Measurements from ENCODE around the gene PICK1.
A peak's percentile ranks its signal among the peaks of the same experiment; 100 is the strongest.

The PICK1 gene

GRCh38 chr22:38033522-38034277 lies 23.5 kb upstream of the PICK1 start:
- H3K79me2 ChIP-seq (ENCODE audit: control insufficient read depth, insufficient read depth, low read length, poor library complexity) = peaks cover 3% of the 10 kb centered on the region
- H3K4me1 ChIP-seq (ENCODE audit: control insufficient read depth in 1 of 2, insufficient read depth in 2 of 2, low read length in 2 of 2) = peaks cover 22 to 27% of the 10 kb centered on the region in 2 experiments
- H3K36me3 ChIP-seq (ENCODE audit: control insufficient read depth in 1 of 2, insufficient read depth in 2 of 2, low read length in 2 of 2) = no peaks in the 10 kb centered on the region
- H4K91ac ChIP-seq (ENCODE audit: low read depth, low read length) = peak overlapping the region; percentile 59
- peak overlapping the region; percentile 24 for H2AFZ ChIP-seq (ENCODE audit: insufficient read depth, low read length, poor library complexity)
- H4K8ac ChIP-seq (ENCODE audit: low read depth, low read length) = peak overlapping the region; percentile 65
- H3K9ac ChIP-seq (ENCODE audit: low read length) = no peak overlapping the region
- no peaks in the 10 kb centered on the region for H3K27me3 ChIP-seq (ENCODE audit: insufficient read depth, low read length)
- peak overlapping the region; percentile 45 for H2BK120ac ChIP-seq (ENCODE audit: insufficient read depth, low read length, poor library complexity)
- peak overlapping the region; percentile 60 for H3K18ac ChIP-seq (ENCODE audit: low read length)
- H2AK5ac ChIP-seq (ENCODE audit: low read length) = peak overlapping the region; percentile 85
- H3K79me1 ChIP-seq (ENCODE audit: low read length) = peaks cover 14% of the 10 kb centered on the region
- H4K12ac ChIP-seq (ENCODE audit: low read depth, low read length) = peak overlapping the region; percentile 4
- H3K4ac ChIP-seq (ENCODE audit: low read depth, low read length) = peak overlapping the region; percentile 23
- H2BK12ac ChIP-seq (ENCODE audit: low read length) = peak overlapping the region; percentile 54
- H3K4me2 ChIP-seq (ENCODE audit: low read length) = no peak overlapping the region
- no peaks in the 10 kb centered on the region for H3K9me3 ChIP-seq (ENCODE audit: insufficient read depth, low read depth, low read length)
- no CpG with 5 or more reads among the region's 27 CpGs for WGBS (ENCODE audit: extremely low coverage, insufficient coverage, insufficient read length)
- H3K23ac ChIP-seq (ENCODE audit: low read length) = no peak overlapping the region
- no peak for DNase-seq
- peak overlapping the region; percentile 60 for H3K27ac ChIP-seq (ENCODE audit: low read depth, low read length)
- H3K4me3 ChIP-seq (ENCODE audit: low read depth, low read length) = no peak overlapping the region
- peak overlapping the region; percentile 62 for H3K14ac ChIP-seq (ENCODE audit: low read length)
- H2BK5ac ChIP-seq (ENCODE audit: low read depth, low read length, poor library complexity) = peak overlapping the region; percentile 37

- H3K36me3 ChIP-seq (ENCODE audit: control insufficient read depth in 1 of 2, insufficient read depth in 2 of 2, low read length in 2 of 2) = no peaks in the 10 kb centered on the region
- H3K4ac ChIP-seq (ENCODE audit: low read depth, low read length) = peak overlapping the region; percentile 18
- no peak overlapping the region for H3K9ac ChIP-seq (ENCODE audit: low read length)
- no peak overlapping the region for H3K4me3 ChIP-seq (ENCODE audit: low read depth, low read length)
- peak overlapping the region; percentile 4 for H4K12ac ChIP-seq (ENCODE audit: low read depth, low read length)
- peak; percentile 23 to 57 for DNase-seq
- H4K8ac ChIP-seq (ENCODE audit: low read depth, low read length) = peak overlapping the region; percentile 65
- peak overlapping the region; percentile 37 for H2BK5ac ChIP-seq (ENCODE audit: low read depth, low read length, poor library complexity)
- H3K9me3 ChIP-seq (ENCODE audit: insufficient read depth, low read depth, low read length) = no peaks in the 10 kb centered on the region
- peak overlapping the region; percentile 25 for H2AK5ac ChIP-seq (ENCODE audit: low read length)
- peak overlapping the region; percentile 60 for H3K18ac ChIP-seq (ENCODE audit: low read length)
- H3K14ac ChIP-seq (ENCODE audit: low read length) = peak overlapping the region; percentile 62
- no peak overlapping the region for H3K23ac ChIP-seq (ENCODE audit: low read length)
- peak overlapping the region; percentile 60 for H3K27ac ChIP-seq (ENCODE audit: low read depth, low read length)
- peak overlapping the region; percentile 11 for H3K4me2 ChIP-seq (ENCODE audit: low read length)
- peak overlapping the region; percentile 59 for H4K91ac ChIP-seq (ENCODE audit: low read depth, low read length)
- peak overlapping the region; percentile 24 for H2AFZ ChIP-seq (ENCODE audit: insufficient read depth, low read length, poor library complexity)
- H3K79me2 ChIP-seq (ENCODE audit: control insufficient read depth, insufficient read depth, low read length, poor library complexity) = peaks cover 3% of the 10 kb centered on the region
- H3K27me3 ChIP-seq (ENCODE audit: insufficient read depth, low read length) = no peaks in the 10 kb centered on the region
- H3K79me1 ChIP-seq (ENCODE audit: low read length) = peaks cover 14% of the 10 kb centered on the region
- H3K4me1 ChIP-seq (ENCODE audit: control insufficient read depth in 1 of 2, insufficient read depth in 2 of 2, low read length in 2 of 2) = peaks cover 22 to 27% of the 10 kb centered on the region in 2 experiments
- H2BK12ac ChIP-seq (ENCODE audit: low read length) = peak overlapping the region; percentile 42
- no CpG with 5 or more reads among the region's 15 CpGs for WGBS (ENCODE audit: extremely low coverage, insufficient coverage, insufficient read length)
- peak overlapping the region; percentile 27 for H2BK120ac ChIP-seq (ENCODE audit: insufficient read depth, low read length, poor library complexity)
Measured at GRCh38 chr22:38034278-38034882, 22.8 kb upstream of the PICK1 start.

DNA sequence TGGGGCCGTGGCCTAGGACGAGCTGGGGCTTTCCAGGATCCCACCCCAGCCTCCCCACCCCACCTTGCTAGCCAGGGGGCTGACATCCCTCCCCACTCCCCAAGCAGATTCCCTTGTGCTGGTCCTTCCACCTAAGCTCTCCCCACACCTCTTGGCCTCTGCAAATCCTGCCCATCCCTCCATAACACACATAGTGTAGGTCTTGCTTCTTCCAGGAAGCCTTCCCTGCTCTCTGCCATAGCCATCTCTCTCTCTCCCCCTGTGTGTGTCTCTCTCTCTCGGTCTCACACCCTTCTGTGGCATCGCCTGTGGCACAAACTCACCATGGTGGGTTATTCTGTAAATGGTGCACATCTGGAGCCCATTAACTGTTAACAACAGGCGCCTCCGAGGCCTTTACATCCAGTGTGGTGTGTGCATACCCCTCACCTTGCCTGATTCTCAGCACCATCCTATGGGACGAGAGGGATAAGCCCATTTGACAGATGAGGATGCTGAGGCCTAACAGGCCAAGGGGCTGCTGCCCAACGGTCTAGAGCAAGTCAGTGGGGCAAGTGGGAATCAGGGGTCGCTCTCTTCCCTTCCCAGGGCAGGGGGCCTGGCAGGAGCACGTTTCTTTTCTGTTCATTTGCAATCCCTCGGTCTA lies 22.2 kb upstream of the PICK1 start:
- no peak overlapping the region for H2AFZ ChIP-seq (ENCODE audit: insufficient read depth, low read length, poor library complexity)
- H2AK5ac ChIP-seq (ENCODE audit: low read length) = peak overlapping the region; percentile 43
- no peaks in the 10 kb centered on the region for H3K27me3 ChIP-seq (ENCODE audit: insufficient read depth, low read length)
- H3K23ac ChIP-seq (ENCODE audit: low read length) = no peak overlapping the region
- H3K9ac ChIP-seq (ENCODE audit: low read length) = no peak overlapping the region
- no peak overlapping the region for H3K18ac ChIP-seq (ENCODE audit: low read length)
- no peak overlapping the region for H4K12ac ChIP-seq (ENCODE audit: low read depth, low read length)
- peaks cover 22 to 27% of the 10 kb centered on the region in 2 experiments for H3K4me1 ChIP-seq (ENCODE audit: control insufficient read depth in 1 of 2, insufficient read depth in 2 of 2, low read length in 2 of 2)
- H3K79me1 ChIP-seq (ENCODE audit: low read length) = peaks cover 14% of the 10 kb centered on the region
- no peak overlapping the region for H3K27ac ChIP-seq (ENCODE audit: low read depth, low read length)
- H3K4me2 ChIP-seq (ENCODE audit: low read length) = no peak overlapping the region
- H2BK5ac ChIP-seq (ENCODE audit: low read depth, low read length, poor library complexity) = no peak overlapping the region
- no CpG with 5 or more reads among the region's 11 CpGs for WGBS (ENCODE audit: extremely low coverage, insufficient coverage, insufficient read length)
- no peak for DNase-seq
- H3K14ac ChIP-seq (ENCODE audit: low read length) = peak overlapping the region; percentile 63
- no peak overlapping the region for H3K4ac ChIP-seq (ENCODE audit: low read depth, low read length)
- peak overlapping the region; percentile 20 for H4K8ac ChIP-seq (ENCODE audit: low read depth, low read length)
- H2BK12ac ChIP-seq (ENCODE audit: low read length) = peak overlapping the region; percentile 41
- H2BK120ac ChIP-seq (ENCODE audit: insufficient read depth, low read length, poor library complexity) = peak overlapping the region; percentile 1
- H3K79me2 ChIP-seq (ENCODE audit: control insufficient read depth, insufficient read depth, low read length, poor library complexity) = peaks cover 3% of the 10 kb centered on the region
- H3K9me3 ChIP-seq (ENCODE audit: insufficient read depth, low read depth, low read length) = no peaks in the 10 kb centered on the region
- H3K36me3 ChIP-seq (ENCODE audit: control insufficient read depth in 1 of 2, insufficient read depth in 2 of 2, low read length in 2 of 2) = no peaks in the 10 kb centered on the region
- peak overlapping the region; percentile 22 for H4K91ac ChIP-seq (ENCODE audit: low read depth, low read length)
- H3K4me3 ChIP-seq (ENCODE audit: low read depth, low read length) = no peak overlapping the region

DNA sequence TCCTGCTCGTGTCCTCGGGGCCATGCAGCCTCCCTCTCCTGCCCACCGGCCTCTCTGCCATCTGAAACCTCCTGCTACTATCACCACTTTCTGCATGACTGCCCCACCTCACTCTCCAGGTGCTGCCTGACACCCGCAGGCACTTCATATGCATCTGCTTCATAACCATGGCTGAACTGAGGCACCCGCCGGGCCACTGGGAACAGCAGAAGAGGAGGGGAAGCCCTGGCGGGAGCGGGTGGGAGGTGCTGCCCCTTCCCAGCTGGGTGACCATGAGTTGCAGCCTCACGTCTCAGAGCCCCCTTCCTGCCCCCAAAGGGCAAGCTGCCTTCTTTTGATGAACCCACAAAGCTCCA lies 21.7 kb upstream of the PICK1 start:
- H2BK120ac ChIP-seq (ENCODE audit: insufficient read depth, low read length, poor library complexity) = peak overlapping the region; percentile 1
- peak overlapping the region; percentile 22 for H4K91ac ChIP-seq (ENCODE audit: low read depth, low read length)
- no peak overlapping the region for H4K8ac ChIP-seq (ENCODE audit: low read depth, low read length)
- H3K9me3 ChIP-seq (ENCODE audit: insufficient read depth, low read depth, low read length) = no peaks in the 10 kb centered on the region
- H3K4me1 ChIP-seq (ENCODE audit: control insufficient read depth in 1 of 2, insufficient read depth in 2 of 2, low read length in 2 of 2) = peaks cover 22 to 27% of the 10 kb centered on the region in 2 experiments
- H3K27ac ChIP-seq (ENCODE audit: low read depth, low read length) = no peak overlapping the region
- H2BK12ac ChIP-seq (ENCODE audit: low read length) = peak overlapping the region; percentile 52
- peak overlapping the region; percentile 82 for H2AK5ac ChIP-seq (ENCODE audit: low read length)
- no peaks in the 10 kb centered on the region for H3K36me3 ChIP-seq (ENCODE audit: control insufficient read depth in 1 of 2, insufficient read depth in 2 of 2, low read length in 2 of 2)
- peaks cover 14% of the 10 kb centered on the region for H3K79me1 ChIP-seq (ENCODE audit: low read length)
- H3K27me3 ChIP-seq (ENCODE audit: insufficient read depth, low read length) = no peaks in the 10 kb centered on the region
- H2BK5ac ChIP-seq (ENCODE audit: low read depth, low read length, poor library complexity) = no peak overlapping the region
- H3K9ac ChIP-seq (ENCODE audit: low read length) = no peak overlapping the region
- no peak overlapping the region for H3K18ac ChIP-seq (ENCODE audit: low read length)
- H3K4me2 ChIP-seq (ENCODE audit: low read length) = no peak overlapping the region
- DNase-seq = no peak
- peaks cover 3% of the 10 kb centered on the region for H3K79me2 ChIP-seq (ENCODE audit: control insufficient read depth, insufficient read depth, low read length, poor library complexity)
- no peak overlapping the region for H3K4me3 ChIP-seq (ENCODE audit: low read depth, low read length)
- peak overlapping the region; percentile 20 for H3K14ac ChIP-seq (ENCODE audit: low read length)
- no peak overlapping the region for H4K12ac ChIP-seq (ENCODE audit: low read depth, low read length)
- H3K4ac ChIP-seq (ENCODE audit: low read depth, low read length) = peak overlapping the region; percentile 27
- WGBS (ENCODE audit: extremely low coverage, insufficient coverage, insufficient read length) = no CpG with 5 or more reads among the region's 9 CpGs
- H3K23ac ChIP-seq (ENCODE audit: low read length) = no peak overlapping the region
- H2AFZ ChIP-seq (ENCODE audit: insufficient read depth, low read length, poor library complexity) = no peak overlapping the region
